ENCODE results near the gene C4orf46. TPM values are rescaled to one million over a fixed set of nuclear protein-coding genes. Genes with fewer than 3 reads are reported as not detected.
A peak's percentile ranks its signal among the peaks of the same experiment; 100 is the strongest.

Gene C4orf46
- total RNA-seq, 1 experiment from 2014 or later: 20.4 TPM

- no peaks in the 10 kb centered on the region for H3K27me3 Mint-ChIP-seq (ENCODE audit: low read depth)
- H3K36me3 Mint-ChIP-seq: peaks cover 26% of the 10 kb centered on the region
- H3K27ac Mint-ChIP-seq: no peak overlapping the region
- peak; percentile 33 for DNase-seq (ENCODE audit: low spot score)
- CTCF ChIA-PET: interaction anchor here (0.6 to 1.0 kb wide), 7 partner anchors 11 to 457 kb away, joined by 3 to 8 read pairs (median 3); partner anchors contain the start of gene TMEM144
- no peak overlapping the region for H3K4me3 Mint-ChIP-seq
- POLR2A ChIA-PET: interaction anchor here (0.7 kb wide), 1 partner anchor 87 kb away, joined by 4 read pairs; no protein-coding TSS in a partner anchor
- ATAC-seq: no peak
- no peak for TF ChIP-seq IRF1 (CRISPR knock-in tag; IDR thresholded peaks at IDR 0.05)
- TF ChIP-seq CTCF (IDR thresholded peaks at IDR 0.05): peak; percentile 72
- H3K4me1 Mint-ChIP-seq: peaks cover 10% of the 10 kb centered on the region
- peaks cover 6% of the 10 kb centered on the region for H3K9me3 Mint-ChIP-seq
Observed at GRCh38 chr4:158667651-158668198, 4.0 kb downstream of the C4orf46 start.

- H3K36me3 Mint-ChIP-seq: peaks cover 26% of the 10 kb centered on the region
- H3K4me3 Mint-ChIP-seq: no peak overlapping the region
- ChIA-PET POLR2A (no interaction called here), CTCF (interaction anchor here (0.8 kb wide), 1 partner anchor 457 kb away, joined by 3 read pairs; the partner anchor contains the start of gene TMEM144)
- ATAC-seq (no peak), DNase-seq (ENCODE audit: low spot score) (no peak)
- peaks cover 6% of the 10 kb centered on the region for H3K9me3 Mint-ChIP-seq
- no peak for TF ChIP-seq ZMAT4 (CRISPR knock-in tag; IDR thresholded peaks at IDR 0.05)
- no peak for TF ChIP-seq AFF4 (CRISPR knock-in tag; IDR thresholded peaks at IDR 0.05; ENCODE audit: borderline replicate concordance)
- no peak for TF ChIP-seq ZNF263 (CRISPR knock-in tag; IDR thresholded peaks at IDR 0.05; ENCODE audit: low read depth)
- no peak for TF ChIP-seq ELF4 (CRISPR knock-in tag; IDR thresholded peaks at IDR 0.05; ENCODE audit: low read depth)
- TF ChIP-seq FOXP1 (CRISPR knock-in tag; IDR thresholded peaks at IDR 0.05; ENCODE audit: borderline replicate concordance): no peak
- no peak for TF ChIP-seq SP1 (CRISPR knock-in tag; conservative IDR thresholded peaks at IDR 0.05)
- TF ChIP-seq MYBL2 (CRISPR knock-in tag; IDR thresholded peaks at IDR 0.05): no peak
- no peak for TF ChIP-seq NR1H2 (CRISPR knock-in tag; IDR thresholded peaks at IDR 0.05)
- TF ChIP-seq OVOL2 (CRISPR knock-in tag; IDR thresholded peaks at IDR 0.05; ENCODE audit: borderline replicate concordance): no peak
- TF ChIP-seq JAZF1 (CRISPR knock-in tag; IDR thresholded peaks at IDR 0.05): no peak
- TF ChIP-seq ATF3 (CRISPR knock-in tag; conservative IDR thresholded peaks at IDR 0.05): no peak
- no peak for TF ChIP-seq USF2 (CRISPR knock-in tag; IDR thresholded peaks at IDR 0.05)
- TF ChIP-seq GRHL2 (CRISPR knock-in tag; IDR thresholded peaks at IDR 0.05; ENCODE audit: insufficient replicate concordance, severe bottlenecking): no peak
- TF ChIP-seq ERG (CRISPR knock-in tag; IDR thresholded peaks at IDR 0.05): no peak
- peaks cover 9% of the 10 kb centered on the region for H3K4me1 Mint-ChIP-seq
- peaks cover under 1% of the 10 kb centered on the region; the same call in 1 of the 2 replicates for H3K27me3 Mint-ChIP-seq (ENCODE audit: low read depth)
- H3K27ac Mint-ChIP-seq: no peak overlapping the region
Observed at GRCh38 chr4:158666892-158667291, 4.8 kb downstream of the C4orf46 start.

Measured in WTC11 (cell line).